Measurements from ENCODE around the gene UNCX.
"Not testable (repeated sequence)": the region's sequence is repeated elsewhere in the genome, so short reads cannot be mapped to it uniquely, and the experiment has no call there.

UNCX gene

GRCh38 chr7:1279041-1279440 is 46.4 kb downstream of the UNCX start:
- no peak for DNase-seq

- DNase-seq = not testable (repeated sequence)
Observed at GRCh38 chr7:1279895-1280294, 47.2 kb downstream of the UNCX start.

GRCh38 chr7:1281068-1281467 is 48.4 kb downstream of the UNCX start:
- no peak for DNase-seq

DNA sequence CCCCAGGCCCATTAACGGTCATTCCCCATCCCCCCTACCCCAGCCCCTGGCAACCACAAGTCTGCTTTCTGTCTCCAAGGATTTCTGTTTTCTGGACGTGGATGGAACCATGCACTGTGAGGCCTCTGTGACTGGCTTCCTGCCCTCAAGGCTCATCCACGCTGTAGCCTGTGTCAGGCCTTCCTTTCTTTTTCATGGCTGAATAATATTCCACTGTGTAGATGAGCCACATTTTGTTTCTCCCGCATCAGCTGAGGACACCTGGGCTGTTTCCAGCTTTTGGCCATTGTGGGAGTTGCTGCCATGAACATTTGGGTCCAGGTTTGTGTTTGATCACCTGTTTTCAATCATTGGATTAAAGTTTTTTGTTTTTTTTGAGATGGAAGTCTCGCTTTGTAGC is 50.0 kb downstream of the UNCX start:
- no peak for DNase-seq

- no peak for DNase-seq
Observed at GRCh38 chr7:1283337-1283736, 50.7 kb downstream of the UNCX start.

DNA sequence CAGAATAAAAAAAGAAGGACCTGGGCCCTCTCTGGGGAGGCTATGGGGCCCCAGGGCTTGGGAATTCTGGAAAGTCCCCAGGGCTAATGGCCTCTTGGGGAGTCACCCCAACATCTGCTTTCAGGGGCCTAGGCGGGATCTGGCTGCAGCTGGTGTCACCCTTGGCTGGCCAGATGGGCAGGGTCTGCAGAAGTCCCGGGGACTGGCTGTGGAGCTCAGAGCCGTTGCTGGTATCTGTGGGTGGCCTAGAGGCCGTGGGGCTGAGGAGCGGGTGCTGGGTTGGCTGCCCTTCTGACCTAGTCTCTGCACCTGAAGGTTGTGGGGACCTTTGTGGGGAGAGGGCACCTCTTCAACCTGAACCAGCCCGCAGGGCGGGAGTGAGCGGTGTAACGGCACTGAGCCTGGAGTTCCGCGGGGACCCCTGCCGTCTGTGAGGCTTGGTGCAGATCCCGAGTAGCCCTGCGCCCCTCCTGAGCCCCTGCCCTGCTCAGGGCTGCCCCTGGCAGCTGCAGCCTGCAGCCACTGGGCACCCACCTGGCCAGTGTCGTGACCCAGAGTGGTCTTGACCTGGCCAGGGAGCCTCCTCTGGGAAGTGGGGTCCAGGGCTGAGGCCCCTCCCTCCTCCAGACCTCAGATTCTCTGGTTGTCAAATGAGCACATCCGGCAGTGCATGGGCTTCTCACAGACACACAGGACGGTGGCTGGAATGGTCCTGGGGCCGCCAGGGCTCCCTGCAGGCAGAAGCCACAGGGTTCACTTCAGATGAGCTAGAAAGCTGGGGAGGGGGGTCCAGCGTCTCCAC is 51.5 kb downstream of the UNCX start:
- DNase-seq = no peak

GRCh38 chr7:1284743-1285458 is 52.2 kb downstream of the UNCX start:
- no peak for DNase-seq

GRCh38 chr7:1285556-1286301 is 53.1 kb downstream of the UNCX start:
- DNase-seq = no peak
